ENCODE results near the gene CKMT1A.
"Not testable (repeated sequence)": the region's sequence is repeated elsewhere in the genome, so short reads cannot be mapped to it uniquely, and the experiment has no call there.

The CKMT1A gene

GRCh38 chr15:43735416-43735815, 41.8 kb downstream of the CKMT1A start:
- Histone ChIP-seq H3K36me3 (ENCODE audit: control insufficient read depth, insufficient read depth, low read length) (no peaks in the 10 kb centered on the region), H3K9me3 (ENCODE audit: control insufficient read depth, low read length) (no peaks in the 10 kb centered on the region), H2AFZ (no peak overlapping the region), H3K4me1 (no peaks in the 10 kb centered on the region), H3K9ac (no peak overlapping the region), H3K27ac (no peak overlapping the region), H3K4me3 (ENCODE audit: low read depth, low read length) (no peak overlapping the region), H3K79me2 (no peaks in the 10 kb centered on the region), H3K4me2 (ENCODE audit: low read length) (no peak overlapping the region), H3K27me3 (ENCODE audit: control insufficient read depth, insufficient read depth, low read length) (no peaks in the 10 kb centered on the region)
- TF ChIP-seq, protein P1, sequence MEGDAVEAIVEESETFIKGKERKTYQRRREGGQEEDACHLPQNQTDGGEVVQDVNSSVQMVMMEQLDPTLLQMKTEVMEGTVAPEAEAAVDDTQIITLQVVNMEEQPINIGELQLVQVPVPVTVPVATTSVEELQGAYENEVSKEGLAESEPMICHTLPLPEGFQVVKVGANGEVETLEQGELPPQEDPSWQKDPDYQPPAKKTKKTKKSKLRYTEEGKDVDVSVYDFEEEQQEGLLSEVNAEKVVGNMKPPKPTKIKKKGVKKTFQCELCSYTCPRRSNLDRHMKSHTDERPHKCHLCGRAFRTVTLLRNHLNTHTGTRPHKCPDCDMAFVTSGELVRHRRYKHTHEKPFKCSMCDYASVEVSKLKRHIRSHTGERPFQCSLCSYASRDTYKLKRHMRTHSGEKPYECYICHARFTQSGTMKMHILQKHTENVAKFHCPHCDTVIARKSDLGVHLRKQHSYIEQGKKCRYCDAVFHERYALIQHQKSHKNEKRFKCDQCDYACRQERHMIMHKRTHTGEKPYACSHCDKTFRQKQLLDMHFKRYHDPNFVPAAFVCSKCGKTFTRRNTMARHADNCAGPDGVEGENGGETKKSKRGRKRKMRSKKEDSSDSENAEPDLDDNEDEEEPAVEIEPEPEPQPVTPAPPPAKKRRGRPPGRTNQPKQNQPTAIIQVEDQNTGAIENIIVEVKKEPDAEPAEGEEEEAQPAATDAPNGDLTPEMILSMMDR (IDR thresholded peaks at IDR 0.05), result no peak

GRCh38 chr15:43746245-43746902, 52.7 kb downstream of the CKMT1A start, which contains the start of gene PDIA3:
Gene PDIA3 (plus strand): TSS chr15:43746438. CDS start chr15:43746540, 102 bp downstream.
- Histone ChIP-seq H3K9ac (peak within 1 kb of the TSS; percentile 31), H3K4me3 (ENCODE audit: low read depth, low read length) (peak within 1 kb of the TSS; percentile 77), H3K27ac (peak within 1 kb of the TSS; percentile 84), H2AFZ (peak within 1 kb of the TSS; percentile 78), H3K79me2 (peaks cover 26% of the 10 kb centered on the region), H3K4me2 (ENCODE audit: low read length) (peak within 1 kb of the TSS; percentile 72)
- not testable (repeated sequence) for H3K27me3 ChIP-seq (ENCODE audit: control insufficient read depth, insufficient read depth, low read length); H3K36me3 ChIP-seq (ENCODE audit: control insufficient read depth, insufficient read depth, low read length); H3K9me3 ChIP-seq (ENCODE audit: control insufficient read depth, low read length); H3K4me1 ChIP-seq

- H3K27me3 ChIP-seq (ENCODE audit: control insufficient read depth, insufficient read depth, low read length); H3K9me3 ChIP-seq (ENCODE audit: control insufficient read depth, low read length); H3K36me3 ChIP-seq (ENCODE audit: control insufficient read depth, insufficient read depth, low read length); H3K4me1 ChIP-seq; H3K9ac ChIP-seq: not testable (repeated sequence)
- Histone ChIP-seq H3K27ac (peak overlapping the region; percentile 84), H2AFZ (peak overlapping the region; percentile 78), H3K4me2 (ENCODE audit: low read length) (peak overlapping the region; percentile 72), H3K4me3 (ENCODE audit: low read depth, low read length) (peak overlapping the region; percentile 77), H3K79me2 (peaks cover 28% of the 10 kb centered on the region)
Observed at GRCh38 chr15:43746903-43747309, 53.2 kb downstream of the CKMT1A start.

GRCh38 chr15:43748376-43748775, 54.7 kb downstream of the CKMT1A start:
- Histone ChIP-seq H3K27ac (no peak overlapping the region), H2AFZ (no peak overlapping the region), H3K9ac (no peak overlapping the region), H3K36me3 (ENCODE audit: control insufficient read depth, insufficient read depth, low read length) (no peaks in the 10 kb centered on the region), H3K79me2 (peaks cover 32% of the 10 kb centered on the region), H3K4me3 (ENCODE audit: low read depth, low read length) (no peak overlapping the region), H3K9me3 (ENCODE audit: control insufficient read depth, low read length) (no peaks in the 10 kb centered on the region), H3K4me2 (ENCODE audit: low read length) (no peak overlapping the region), H3K27me3 (ENCODE audit: control insufficient read depth, insufficient read depth, low read length) (no peaks in the 10 kb centered on the region), H3K4me1 (peaks cover 5% of the 10 kb centered on the region)
- TF ChIP-seq, protein P1 (IDR thresholded peaks at IDR 0.05), result no peak
